GM18861 (cell line): ENCODE measurements around the gene SH3GL1.

ENCODE experiments used
- ATAC-seq: cut with Tn5 transposase; IDR thresholded peaks from one replicate; pipeline ENCODE4 v1.9.1; 2021; ENCODE audit not compliant: unreplicated experiment

SH3GL1 gene

DNA sequence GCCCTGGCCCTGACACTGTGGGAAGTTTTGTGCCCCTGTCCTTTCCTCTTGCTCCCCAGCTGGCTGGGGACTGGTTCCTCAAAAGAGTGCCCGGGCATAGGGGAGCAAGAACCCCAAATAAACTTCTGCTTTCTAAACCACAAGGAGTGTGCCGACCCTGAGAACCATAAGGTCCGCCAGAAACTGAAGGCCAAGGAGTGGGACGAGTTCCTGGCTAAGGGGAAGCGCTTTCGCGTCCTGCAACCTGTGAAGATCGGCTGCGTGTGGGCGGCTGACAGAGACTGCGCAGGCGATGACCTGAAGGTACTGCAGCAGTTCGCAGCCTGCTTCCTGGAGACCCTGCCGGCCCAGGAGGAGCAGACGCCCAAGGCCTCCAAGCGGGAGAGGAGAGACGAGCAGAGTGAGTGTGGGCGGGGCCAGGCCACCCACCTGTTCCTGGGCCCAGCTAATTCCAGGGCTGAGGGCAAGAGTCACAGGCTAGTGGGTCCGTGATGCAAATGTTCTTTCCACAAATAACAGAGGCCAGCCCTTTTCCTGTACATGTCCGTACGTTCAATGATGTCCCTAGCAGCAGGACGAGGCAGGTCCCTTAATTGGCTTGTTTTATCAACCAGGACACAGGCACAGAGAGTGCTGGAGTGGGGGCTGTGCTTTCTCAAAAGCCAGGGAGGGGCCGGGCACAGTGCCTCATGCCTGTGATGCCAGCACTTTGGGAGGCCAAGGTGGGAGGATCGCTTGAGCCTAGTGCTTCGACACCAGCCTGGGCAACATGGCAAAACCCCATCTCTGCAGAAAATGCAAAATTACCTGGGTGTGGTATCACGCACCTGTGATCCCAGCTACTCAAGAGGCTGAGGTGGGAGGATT, 31.7 kb upstream of the SH3GL1 start:
- no peak for ATAC-seq

DNA sequence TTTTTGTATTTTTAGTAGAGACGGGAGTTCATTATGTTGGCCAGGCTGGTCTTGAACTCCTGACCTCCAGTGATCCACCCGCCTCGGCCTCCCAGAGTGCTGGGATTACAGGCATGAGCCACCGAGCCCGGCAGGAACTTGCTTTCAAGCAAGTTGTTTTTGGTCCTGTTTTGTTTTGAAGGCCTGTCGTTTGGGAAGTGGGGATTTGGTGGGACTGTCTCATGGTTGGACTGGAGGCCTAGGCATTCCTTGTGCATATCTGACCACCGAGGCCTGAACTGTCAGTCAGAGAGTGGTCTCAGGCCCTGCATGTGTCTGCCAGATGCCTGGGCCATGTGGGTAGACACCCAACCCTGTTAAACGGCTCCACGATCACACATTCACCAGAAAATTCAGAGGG, 30.9 kb upstream of the SH3GL1 start:
- ATAC-seq = no peak

- no peak for ATAC-seq
Observed at GRCh38 chr19:4430760-4431159, 30.4 kb upstream of the SH3GL1 start.

GRCh38 chr19:4429771-4430171, 29.4 kb upstream of the SH3GL1 start:
- no peak for ATAC-seq

GRCh38 chr19:4429256-4429655, 28.9 kb upstream of the SH3GL1 start:
- ATAC-seq = no peak

DNA sequence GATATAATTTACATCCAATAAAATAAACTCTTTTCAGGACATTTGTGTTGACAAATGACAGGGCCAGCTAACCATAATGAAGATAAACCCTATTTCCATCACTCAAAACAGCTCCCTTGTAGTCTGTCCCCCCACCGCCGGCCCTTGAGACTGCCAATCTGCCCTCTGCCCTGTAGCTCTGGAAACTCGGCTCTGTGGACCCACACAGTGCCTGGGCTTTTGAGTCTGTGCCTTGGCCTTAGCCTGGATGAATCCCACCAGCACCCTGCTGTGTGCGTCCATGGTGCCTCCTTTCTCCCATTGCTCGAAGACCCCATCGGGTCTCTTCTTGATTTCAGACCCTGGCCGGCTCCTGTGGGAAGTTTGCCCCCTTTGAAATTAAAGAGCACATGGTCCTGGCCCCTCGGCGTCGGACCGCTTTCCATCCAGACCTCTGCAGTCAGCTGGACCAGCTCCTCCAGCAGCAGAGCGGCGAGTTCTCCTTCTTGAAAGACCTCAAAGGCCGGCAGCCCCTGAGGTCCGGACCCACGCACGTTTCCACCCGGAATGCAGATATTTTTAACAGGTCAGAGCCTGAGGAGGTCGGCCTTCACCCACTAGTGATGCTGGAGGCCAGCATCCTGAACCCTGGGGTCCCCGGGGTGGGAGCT, 28.1 kb upstream of the SH3GL1 start:
- ATAC-seq = no peak

GRCh38 chr19:4425537-4425936, 25.2 kb upstream of the SH3GL1 start:
- no peak for ATAC-seq

DNA sequence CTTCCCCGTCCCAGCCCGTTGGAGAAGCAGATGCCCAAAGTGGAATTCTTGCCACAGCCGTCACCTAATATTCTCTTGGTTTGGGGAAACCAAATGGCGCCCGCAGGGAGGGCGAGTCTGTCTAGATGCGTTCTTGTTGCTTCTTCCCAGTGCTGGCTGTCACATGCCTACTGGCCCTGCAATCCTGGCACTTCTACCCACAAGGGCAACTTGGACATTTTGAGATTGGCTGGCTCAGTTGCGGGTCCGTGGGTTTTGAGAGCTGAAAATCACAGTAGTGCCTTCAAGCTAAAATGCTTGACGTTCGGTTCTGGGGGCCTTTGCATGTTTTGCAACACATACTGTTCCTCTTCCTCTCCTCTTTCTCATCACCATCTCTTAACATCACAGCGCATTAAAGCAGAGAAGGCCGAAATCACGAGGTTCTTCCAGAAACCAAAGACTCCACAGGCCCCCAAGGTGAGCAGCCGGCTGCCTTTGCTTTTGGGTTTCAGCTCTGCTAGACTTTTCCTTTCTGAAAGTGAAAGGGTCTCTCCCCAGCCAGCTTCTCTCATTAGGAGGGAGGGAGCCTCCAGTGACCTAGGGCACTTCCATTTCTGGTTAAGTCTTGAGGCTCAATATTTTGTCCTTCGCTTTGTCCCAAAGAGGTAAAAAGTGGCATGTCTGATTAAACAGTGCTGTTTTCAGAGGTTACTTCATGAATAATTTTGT, 23.2 kb upstream of the SH3GL1 start:
- no peak for ATAC-seq

DNA sequence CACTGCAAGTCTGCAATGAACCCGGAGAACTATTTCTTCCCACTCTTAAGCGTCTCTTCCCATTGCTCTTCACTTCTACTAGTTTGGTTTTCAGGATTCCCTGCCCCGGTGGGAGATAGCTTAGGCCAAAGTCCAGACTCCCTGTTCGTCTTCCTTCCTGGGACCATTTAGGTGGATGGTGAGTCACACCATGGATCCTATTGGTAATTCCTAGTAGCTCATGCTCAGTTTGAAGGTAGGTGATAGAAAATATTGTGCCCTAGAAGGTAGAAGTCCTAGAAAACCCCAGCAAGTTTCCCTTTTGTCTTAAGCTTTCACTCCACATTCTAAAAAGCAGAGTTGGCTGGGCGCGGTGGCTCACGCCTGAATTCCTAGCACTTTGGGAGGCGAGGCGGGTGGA, 15.9 kb upstream of the SH3GL1 start:
- no peak for ATAC-seq

DNA sequence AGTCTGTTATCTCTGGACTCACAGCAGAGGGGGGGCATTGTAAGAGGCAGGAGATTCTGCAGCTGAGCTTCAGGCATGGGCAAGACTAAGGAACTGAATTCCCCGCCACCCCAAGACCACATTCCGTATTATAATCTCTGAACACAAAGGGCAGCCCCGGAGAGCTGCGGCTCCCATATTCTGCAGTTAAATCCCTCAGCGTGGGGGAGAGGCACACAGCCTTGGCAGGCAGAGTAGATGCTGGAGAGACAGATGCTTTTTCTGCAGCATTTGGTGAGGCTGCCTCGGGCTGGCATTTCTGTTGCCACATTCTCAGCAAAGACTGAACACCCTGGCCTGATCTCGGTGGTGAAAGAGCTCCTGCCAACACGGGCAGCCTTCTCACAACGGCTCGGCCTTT, 15.0 kb upstream of the SH3GL1 start:
- ATAC-seq = no peak

DNA sequence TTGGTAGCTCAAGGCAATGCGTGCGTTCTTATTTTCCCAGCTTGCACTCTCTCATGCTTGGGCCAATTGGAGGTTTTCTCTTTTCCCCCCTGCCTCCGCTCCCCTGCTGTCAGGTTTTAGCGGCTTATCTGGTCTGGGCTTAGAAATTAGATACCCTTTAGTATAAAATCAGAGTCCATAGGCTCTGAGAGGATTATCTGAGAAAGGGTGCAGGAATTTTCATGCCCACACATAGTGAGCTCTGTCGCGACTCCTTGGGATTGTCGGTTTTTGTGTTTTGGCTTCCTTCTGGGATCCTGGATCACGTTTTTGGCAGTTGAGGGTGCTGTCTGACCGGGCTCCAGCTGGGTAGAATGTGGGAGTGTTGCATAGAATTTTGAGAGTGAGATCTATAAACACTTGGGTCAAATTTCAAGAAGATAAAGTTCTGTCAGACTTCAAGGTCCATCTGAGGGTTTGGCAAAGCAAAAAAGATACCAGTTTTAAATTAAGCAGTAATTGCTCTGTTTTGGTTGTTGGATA, 14.5 kb upstream of the SH3GL1 start:
- no peak for ATAC-seq

- no peak for ATAC-seq
Observed at GRCh38 chr19:4414144-4414799, 13.9 kb upstream of the SH3GL1 start.

- ATAC-seq = no peak
Observed at GRCh38 chr19:4413588-4413987, 13.2 kb upstream of the SH3GL1 start.

DNA sequence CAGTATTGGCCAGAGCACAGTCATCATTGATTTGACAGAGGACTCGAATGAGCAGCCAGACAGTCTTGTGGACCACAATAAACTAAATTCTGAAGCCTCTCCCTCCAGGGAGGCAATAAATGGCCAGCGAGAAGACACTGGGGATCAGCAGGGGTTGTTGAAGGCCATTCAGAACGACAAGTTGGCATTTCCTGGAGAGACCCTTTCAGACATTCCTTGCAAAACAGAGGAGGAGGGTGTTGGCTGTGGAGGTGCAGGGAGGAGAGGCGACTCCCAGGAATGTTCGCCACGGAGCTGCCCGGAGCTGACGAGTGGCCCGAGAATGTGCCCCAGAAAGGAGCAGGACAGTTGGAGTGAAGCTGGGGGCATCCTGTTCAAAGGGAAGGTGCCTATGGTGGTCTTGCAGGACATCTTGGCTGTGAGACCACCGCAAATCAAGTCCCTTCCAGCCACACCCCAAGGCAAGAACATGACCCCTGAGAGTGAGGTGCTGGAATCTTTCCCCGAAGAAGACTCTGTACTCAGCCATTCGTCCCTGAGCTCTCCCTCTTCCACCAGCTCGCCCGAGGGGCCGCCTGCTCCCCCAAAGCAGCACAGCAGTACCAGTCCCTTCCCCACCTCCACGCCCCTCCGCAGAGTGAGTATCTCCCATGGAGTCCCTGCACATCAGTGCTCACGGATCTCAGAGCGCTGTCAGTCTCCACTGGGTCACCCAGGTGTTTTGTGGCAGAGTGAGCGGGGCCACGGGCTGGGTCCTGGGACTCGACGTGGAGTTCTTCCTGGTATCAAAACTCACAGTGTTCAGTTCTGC, 9.0 kb upstream of the SH3GL1 start:
- ATAC-seq = no peak

GRCh38 chr19:4406626-4407025, 6.3 kb upstream of the SH3GL1 start:
- no peak for ATAC-seq

DNA sequence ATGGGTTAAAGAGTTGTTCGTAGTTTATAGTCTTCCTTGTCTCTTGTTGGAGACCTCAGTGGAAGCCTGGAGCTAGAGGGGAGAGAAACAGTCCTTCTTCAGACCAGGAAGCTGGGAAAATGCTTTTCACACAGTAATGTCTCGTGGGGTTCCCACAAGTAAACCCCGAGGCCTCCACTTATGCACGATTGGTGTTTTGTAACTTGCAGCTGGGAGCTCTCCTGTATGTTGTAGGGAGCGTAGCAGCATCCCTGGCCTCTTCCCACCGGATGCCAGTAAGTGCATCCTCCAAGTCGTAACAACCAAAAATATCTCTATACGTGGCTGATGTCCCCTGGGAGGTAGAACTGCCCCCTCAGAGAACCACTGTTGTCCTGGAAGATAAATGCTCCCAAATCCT, 5.6 kb upstream of the SH3GL1 start:
- ATAC-seq = no peak

- no peak for ATAC-seq
Observed at GRCh38 chr19:4403005-4403761, 2.8 kb upstream of the SH3GL1 start.

- ATAC-seq = peak; percentile 76
Observed at GRCh38 chr19:4402171-4403004, 2.0 kb upstream of the SH3GL1 start, which contains the start of gene CHAF1A. CHAF1A (plus strand) TSS chr19:4402640; CDS start chr19:4402763, 123 bp downstream.

GRCh38 chr19:4401769-4402170, 1.4 kb upstream of the SH3GL1 start:
- ATAC-seq = no peak
